Nephron (organoid): ENCODE results near the gene SENP3.
"Not testable (repeated sequence)": the region's sequence is repeated elsewhere in the genome, so short reads cannot be mapped to it uniquely, and the experiment has no call there.

ENCODE experiments used
- H3K27ac Mint-ChIP-seq, 3 experiments: 2 replicates each; pipeline ENCODE4 v1.8.0; 2020; ENCODE audit warnings: mixed read lengths in 3 of 3, mild to moderate bottlenecking in 2 of 3, moderate library complexity in 1 of 3
- H3K27me3 Mint-ChIP-seq: 2 replicates; pipeline ENCODE4 v1.8.0; 2021; ENCODE audit warnings: low read depth, mild to moderate bottlenecking, moderate library complexity, mixed read lengths
- H3K36me3 Mint-ChIP-seq: 2 replicates; pipeline ENCODE4 v1.8.0; 2020; ENCODE audit warnings: low read depth, mixed read lengths
- H3K4me1 Mint-ChIP-seq: 2 replicates; pipeline ENCODE4 v1.8.0; 2020; ENCODE audit warnings: mixed read lengths
- H3K4me3 Mint-ChIP-seq, 3 experiments: 2 replicates each; pipeline ENCODE4 v1.8.0; 2020; ENCODE audit warnings: mild to moderate bottlenecking in 3 of 3, mixed read lengths in 3 of 3, moderate library complexity in 2 of 3
- H3K9me3 Mint-ChIP-seq: 2 replicates; pipeline ENCODE4 v1.8.0; 2020; ENCODE audit warnings: mixed read lengths
- TF ChIP-seq, protein P1 (sequence below), 3 experiments: fragments of 200-600 bp; sonication (generic); IDR thresholded peaks; one replicate each; pipeline ENCODE4 v1.5.0; 2021; ENCODE audit warnings: antibody characterized with exemption in 3 of 3; ENCODE audit not compliant: unreplicated experiment in 3 of 3

Gene SENP3

DNA sequence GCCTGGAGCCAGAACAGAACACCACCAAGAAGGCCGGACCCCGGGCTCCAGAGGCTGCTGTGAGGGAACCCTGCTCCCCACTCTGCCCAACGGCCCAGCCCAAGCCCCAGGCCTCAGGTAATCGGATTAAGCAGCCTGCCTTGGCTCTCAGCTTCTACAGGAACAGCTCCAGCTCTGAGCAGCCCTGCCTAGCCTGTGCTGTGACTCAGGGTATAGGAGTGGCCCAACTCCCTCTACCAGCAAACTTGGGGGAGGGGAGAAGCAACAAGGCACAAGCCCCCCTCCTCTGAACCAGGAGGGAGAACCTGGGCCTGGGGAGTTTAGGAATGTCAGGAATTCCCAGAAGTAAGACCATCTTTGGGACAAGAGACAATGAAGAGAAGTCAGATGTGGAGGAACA lies 29.0 kb downstream of the SENP3 start:
- peaks cover 64% of the 10 kb centered on the region for H3K36me3 Mint-ChIP-seq
- no peaks in the 10 kb centered on the region for H3K27me3 Mint-ChIP-seq
- peak overlapping the region; percentile 36 to 65 (median 54) for H3K27ac Mint-ChIP-seq
- no peaks in the 10 kb centered on the region for H3K9me3 Mint-ChIP-seq
- H3K4me3 Mint-ChIP-seq: peak overlapping the region in 2 of 3 experiments; percentile 31 to 34
- H3K4me1 Mint-ChIP-seq: peaks cover 19% of the 10 kb centered on the region
- TF ChIP-seq, protein P1, sequence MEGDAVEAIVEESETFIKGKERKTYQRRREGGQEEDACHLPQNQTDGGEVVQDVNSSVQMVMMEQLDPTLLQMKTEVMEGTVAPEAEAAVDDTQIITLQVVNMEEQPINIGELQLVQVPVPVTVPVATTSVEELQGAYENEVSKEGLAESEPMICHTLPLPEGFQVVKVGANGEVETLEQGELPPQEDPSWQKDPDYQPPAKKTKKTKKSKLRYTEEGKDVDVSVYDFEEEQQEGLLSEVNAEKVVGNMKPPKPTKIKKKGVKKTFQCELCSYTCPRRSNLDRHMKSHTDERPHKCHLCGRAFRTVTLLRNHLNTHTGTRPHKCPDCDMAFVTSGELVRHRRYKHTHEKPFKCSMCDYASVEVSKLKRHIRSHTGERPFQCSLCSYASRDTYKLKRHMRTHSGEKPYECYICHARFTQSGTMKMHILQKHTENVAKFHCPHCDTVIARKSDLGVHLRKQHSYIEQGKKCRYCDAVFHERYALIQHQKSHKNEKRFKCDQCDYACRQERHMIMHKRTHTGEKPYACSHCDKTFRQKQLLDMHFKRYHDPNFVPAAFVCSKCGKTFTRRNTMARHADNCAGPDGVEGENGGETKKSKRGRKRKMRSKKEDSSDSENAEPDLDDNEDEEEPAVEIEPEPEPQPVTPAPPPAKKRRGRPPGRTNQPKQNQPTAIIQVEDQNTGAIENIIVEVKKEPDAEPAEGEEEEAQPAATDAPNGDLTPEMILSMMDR (IDR thresholded peaks at IDR 0.05; ENCODE audit: unreplicated experiment in 3 of 3): no peak

DNA sequence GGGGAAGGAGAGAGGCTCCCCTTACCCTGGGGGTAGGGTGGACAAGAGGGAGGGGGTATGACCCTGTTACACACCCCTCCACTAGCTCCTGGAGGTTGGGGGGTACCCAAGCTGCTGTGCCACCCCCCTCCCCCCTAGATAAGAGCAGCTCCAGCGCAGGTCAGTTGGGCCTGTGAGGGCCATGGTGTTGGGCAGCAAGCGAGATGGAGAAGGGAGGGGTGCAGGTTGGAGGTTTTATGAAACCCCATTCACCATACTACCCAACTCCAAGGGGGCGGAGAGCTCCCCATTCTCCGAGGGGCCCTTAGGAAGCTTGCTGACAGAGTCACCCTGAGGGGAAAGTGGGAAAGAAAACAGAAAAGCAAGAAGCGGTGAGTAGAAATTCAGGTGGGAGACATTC lies 29.9 kb downstream of the SENP3 start:
- H3K4me3 Mint-ChIP-seq: no peak overlapping the region
- H3K27me3 Mint-ChIP-seq: no peaks in the 10 kb centered on the region
- peaks cover 19% of the 10 kb centered on the region for H3K4me1 Mint-ChIP-seq
- TF ChIP-seq, protein P1 (IDR thresholded peaks at IDR 0.05; ENCODE audit: unreplicated experiment in 3 of 3): no peak
- H3K9me3 Mint-ChIP-seq: no peaks in the 10 kb centered on the region
- no peak overlapping the region for H3K27ac Mint-ChIP-seq
- H3K36me3 Mint-ChIP-seq: peaks cover 67% of the 10 kb centered on the region

DNA sequence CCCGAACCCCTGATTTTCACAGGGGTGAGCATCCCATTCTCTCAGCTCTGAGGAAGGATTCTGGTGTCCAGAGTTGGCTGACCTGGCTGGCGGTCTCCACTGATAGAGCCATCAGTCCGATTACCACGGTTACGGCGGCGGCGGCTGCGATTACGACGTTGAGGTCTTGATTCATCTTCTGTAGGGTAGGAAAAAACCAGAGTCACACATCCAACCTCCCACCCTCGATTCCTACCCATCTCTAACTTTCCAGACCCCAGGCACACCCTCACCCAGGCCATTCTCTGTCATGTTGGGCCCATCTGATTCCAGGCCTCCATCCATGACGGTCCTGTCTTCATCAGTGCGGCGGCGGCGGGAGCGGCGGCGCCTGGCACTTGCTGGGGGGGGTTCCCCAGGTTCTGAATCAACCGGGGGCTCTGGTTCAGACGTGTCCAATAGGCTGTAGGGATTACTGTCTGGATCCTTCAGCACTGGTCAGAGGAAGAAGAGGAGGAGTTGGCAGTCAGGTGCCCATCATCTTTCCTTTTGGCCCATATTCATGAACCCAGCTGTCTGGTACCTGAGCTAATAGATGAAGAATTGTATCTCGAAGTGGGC lies 30.8 kb downstream of the SENP3 start:
- TF ChIP-seq, protein P1 (IDR thresholded peaks at IDR 0.05; ENCODE audit: unreplicated experiment in 3 of 3): no peak
- no peaks in the 10 kb centered on the region for H3K27me3 Mint-ChIP-seq
- peaks cover 13% of the 10 kb centered on the region for H3K4me1 Mint-ChIP-seq
- no peaks in the 10 kb centered on the region for H3K9me3 Mint-ChIP-seq
- H3K27ac Mint-ChIP-seq: no peak overlapping the region
- H3K4me3 Mint-ChIP-seq: no peak overlapping the region
- peaks cover 67% of the 10 kb centered on the region for H3K36me3 Mint-ChIP-seq

DNA sequence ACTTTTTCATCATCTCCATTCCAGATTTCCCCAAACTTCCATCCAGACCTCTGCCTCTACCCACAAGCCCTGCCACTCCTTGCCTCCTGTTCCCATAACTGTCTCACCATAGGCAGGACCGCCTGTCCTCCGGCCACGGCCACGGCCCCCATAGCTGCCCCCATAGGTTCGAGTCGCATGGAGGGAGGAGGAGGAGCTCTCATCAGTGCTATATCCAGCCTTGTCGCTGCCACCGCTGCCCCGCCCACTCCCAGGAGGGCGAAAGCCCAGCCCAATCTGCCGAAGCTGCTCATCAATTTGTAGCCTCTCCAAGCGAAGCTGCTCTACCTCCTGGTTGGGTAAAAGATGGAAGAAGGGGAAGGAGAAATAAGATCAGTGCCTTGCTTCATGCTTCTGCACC lies 31.6 kb downstream of the SENP3 start:
- H3K4me3 Mint-ChIP-seq: no peak overlapping the region
- no peaks in the 10 kb centered on the region for H3K9me3 Mint-ChIP-seq
- peaks cover 66% of the 10 kb centered on the region for H3K36me3 Mint-ChIP-seq
- H3K27ac Mint-ChIP-seq: no peak overlapping the region
- peaks cover 9% of the 10 kb centered on the region for H3K4me1 Mint-ChIP-seq
- H3K27me3 Mint-ChIP-seq: no peaks in the 10 kb centered on the region
- TF ChIP-seq, protein P1 (IDR thresholded peaks at IDR 0.05; ENCODE audit: unreplicated experiment in 3 of 3): no peak

DNA sequence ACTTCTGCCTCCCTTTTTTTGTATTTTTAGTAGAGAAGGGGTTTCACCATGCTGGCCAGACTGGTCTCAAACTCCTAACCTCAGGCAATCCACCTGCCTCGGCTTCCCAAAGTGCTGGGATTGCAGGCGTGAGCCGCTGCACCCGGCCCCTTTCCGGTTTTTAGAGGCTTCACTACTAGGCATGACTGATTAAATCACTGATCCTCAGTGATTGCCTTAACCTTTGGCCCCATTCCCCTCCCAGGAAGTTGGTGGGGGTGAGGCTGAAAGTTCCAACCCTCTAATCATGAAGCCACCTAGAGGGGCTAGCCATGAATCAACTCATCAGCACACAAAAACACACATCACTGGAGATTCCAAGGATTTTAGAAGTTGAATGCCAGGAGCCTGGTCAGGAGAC lies 35.8 kb downstream of the SENP3 start:
- not testable (repeated sequence) for H3K9me3 Mint-ChIP-seq, H3K4me1 Mint-ChIP-seq, H3K27me3 Mint-ChIP-seq, H3K4me3 Mint-ChIP-seq, H3K27ac Mint-ChIP-seq
- peaks cover 74% of the 10 kb centered on the region for H3K36me3 Mint-ChIP-seq

DNA sequence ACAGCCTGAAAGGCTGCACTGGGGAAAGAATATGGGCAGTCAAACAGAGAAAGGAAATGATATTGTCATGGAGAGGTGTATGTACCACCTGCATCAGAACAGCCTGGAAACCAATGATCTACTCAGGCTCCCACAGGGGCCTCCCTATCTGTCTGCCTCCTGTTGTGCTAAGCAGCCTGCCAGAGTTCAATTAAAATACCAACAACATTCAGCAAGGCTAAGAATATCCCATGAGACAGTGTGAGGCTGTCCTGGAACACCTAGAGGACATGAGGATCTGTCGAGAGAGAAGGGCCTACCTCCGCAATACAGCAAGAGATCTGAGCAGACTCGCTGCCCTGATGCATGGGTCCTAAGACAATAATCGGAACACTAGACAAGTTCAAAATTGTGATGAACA lies 44.6 kb downstream of the SENP3 start:
- Mint-ChIP-seq H3K27me3 (no peaks in the 10 kb centered on the region), H3K9me3 (no peaks in the 10 kb centered on the region), H3K4me1 (peaks cover 15% of the 10 kb centered on the region), H3K27ac (no peak overlapping the region), H3K36me3 (peaks cover 55% of the 10 kb centered on the region), H3K4me3 (no peak overlapping the region)
- TF ChIP-seq, protein P1 (IDR thresholded peaks at IDR 0.05; ENCODE audit: unreplicated experiment in 3 of 3): no peak
